IMR-90 (cell line): Measurements from ENCODE around the gene ATP1A1.

Experiments
- BHLHE40 ChIP-seq: fragments of 150-350 bp; IDR thresholded peaks from 2 replicates; pipeline ENCODE4 v1.6.1; 2016; ENCODE audit warnings: mild to moderate bottlenecking, low read depth, low read length
- CEBPB ChIP-seq: IDR thresholded peaks from 2 replicates; pipeline ENCODE4 v1.6.1; 2012; ENCODE audit warnings: low read depth, low read length, improper control_type of control experiment
- MAFK ChIP-seq: IDR thresholded peaks from 2 replicates; pipeline ENCODE4 v1.6.1; 2012; ENCODE audit warnings: low read depth, low read length, improper control_type of control experiment
- NFE2L2 ChIP-seq: fragments of 150-350 bp; IDR thresholded peaks from 2 replicates; pipeline ENCODE4 v1.6.1; 2016; ENCODE audit warnings: low read depth, mild to moderate bottlenecking, low read length
- POLR2A ChIP-seq: IDR thresholded peaks from 2 replicates; pipeline ENCODE4 v1.6.1; 2012; ENCODE audit warnings: mild to moderate bottlenecking, low read depth, low read length
- RFX5 ChIP-seq: IDR thresholded peaks from 2 replicates; pipeline ENCODE4 v1.8.0; 2012; ENCODE audit warnings: low read depth, mild to moderate bottlenecking, low read length, moderate library complexity
- TF ChIP-seq, protein P1 (sequence below): conservative IDR thresholded peaks from 2 replicates; pipeline ENCODE4 v1.5.1; 2012; ENCODE audit warnings: mild to moderate bottlenecking, low read depth, low read length, improper control_type of control experiment
- TF ChIP-seq, protein P2 (sequence below): fragments of 150-350 bp; IDR thresholded peaks from 2 replicates; pipeline ENCODE4 v1.6.1; 2016; ENCODE audit warnings: low read depth, mild to moderate bottlenecking, low read length, moderate library complexity, borderline replicate concordance

DNA sequence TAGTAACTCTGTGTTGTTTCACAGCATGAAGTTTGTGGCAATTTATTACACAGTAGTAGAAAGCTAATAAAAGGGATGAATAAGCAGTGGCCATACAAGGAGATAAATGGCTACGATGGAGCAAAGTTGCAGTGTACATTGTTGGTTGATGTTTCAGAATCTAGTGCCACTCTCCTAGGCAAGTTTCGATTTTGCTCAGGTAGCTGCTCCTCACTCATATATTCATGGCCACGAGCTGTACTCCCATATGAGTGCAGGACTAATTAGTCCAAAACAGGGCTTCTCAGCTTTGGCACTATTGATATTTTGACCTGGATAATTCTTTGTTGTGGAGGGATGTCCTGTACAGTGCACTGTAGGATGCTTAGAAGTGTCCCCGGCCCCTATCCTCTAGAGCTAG is 30.0 kb upstream of the ATP1A1 start:
- TF ChIP-seq POLR2A (no peak), RFX5 (no peak), CEBPB (no peak), MAFK (no peak), NFE2L2 (no peak), BHLHE40 (no peak)
- TF ChIP-seq, protein P1, sequence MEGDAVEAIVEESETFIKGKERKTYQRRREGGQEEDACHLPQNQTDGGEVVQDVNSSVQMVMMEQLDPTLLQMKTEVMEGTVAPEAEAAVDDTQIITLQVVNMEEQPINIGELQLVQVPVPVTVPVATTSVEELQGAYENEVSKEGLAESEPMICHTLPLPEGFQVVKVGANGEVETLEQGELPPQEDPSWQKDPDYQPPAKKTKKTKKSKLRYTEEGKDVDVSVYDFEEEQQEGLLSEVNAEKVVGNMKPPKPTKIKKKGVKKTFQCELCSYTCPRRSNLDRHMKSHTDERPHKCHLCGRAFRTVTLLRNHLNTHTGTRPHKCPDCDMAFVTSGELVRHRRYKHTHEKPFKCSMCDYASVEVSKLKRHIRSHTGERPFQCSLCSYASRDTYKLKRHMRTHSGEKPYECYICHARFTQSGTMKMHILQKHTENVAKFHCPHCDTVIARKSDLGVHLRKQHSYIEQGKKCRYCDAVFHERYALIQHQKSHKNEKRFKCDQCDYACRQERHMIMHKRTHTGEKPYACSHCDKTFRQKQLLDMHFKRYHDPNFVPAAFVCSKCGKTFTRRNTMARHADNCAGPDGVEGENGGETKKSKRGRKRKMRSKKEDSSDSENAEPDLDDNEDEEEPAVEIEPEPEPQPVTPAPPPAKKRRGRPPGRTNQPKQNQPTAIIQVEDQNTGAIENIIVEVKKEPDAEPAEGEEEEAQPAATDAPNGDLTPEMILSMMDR: no peak
- TF ChIP-seq, protein P2, sequence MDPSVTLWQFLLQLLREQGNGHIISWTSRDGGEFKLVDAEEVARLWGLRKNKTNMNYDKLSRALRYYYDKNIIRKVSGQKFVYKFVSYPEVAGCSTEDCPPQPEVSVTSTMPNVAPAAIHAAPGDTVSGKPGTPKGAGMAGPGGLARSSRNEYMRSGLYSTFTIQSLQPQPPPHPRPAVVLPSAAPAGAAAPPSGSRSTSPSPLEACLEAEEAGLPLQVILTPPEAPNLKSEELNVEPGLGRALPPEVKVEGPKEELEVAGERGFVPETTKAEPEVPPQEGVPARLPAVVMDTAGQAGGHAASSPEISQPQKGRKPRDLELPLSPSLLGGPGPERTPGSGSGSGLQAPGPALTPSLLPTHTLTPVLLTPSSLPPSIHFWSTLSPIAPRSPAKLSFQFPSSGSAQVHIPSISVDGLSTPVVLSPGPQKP: no peak
